ENCODE results near the gene SERPINA10. TPM values are rescaled to one million over a fixed set of nuclear protein-coding genes. Genes with fewer than 3 reads are reported as not detected.
"Not testable (repeated sequence)": the region's sequence is repeated elsewhere in the genome, so short reads cannot be mapped to it uniquely, and the experiment has no call there.

SERPINA10 gene
- total and polyA plus RNA-seq, 2 experiments from 2014 or later: 0.13 TPM; not detected in 1

DNA sequence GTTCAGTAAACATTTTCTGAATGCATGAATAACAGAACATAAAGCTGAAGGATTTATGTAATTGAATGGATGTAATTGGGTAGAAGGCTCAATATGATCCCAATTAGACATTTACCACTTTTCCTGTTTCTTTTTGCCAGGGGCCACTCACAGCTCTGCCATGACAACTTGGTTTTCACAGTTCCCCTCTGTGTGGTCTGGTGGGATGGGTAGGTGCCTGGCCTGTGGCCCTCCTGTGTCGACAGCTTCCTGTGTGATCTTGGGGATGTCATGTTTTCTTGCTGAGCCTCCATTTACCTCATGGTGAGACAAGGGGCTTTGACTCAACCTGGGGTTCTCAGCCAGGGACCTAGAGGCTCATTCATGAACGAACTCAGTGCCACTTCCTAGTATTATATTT, 12.6 kb upstream of the SERPINA10 start:
- Histone ChIP-seq H3K36me3 (no peaks in the 10 kb centered on the region), H3K9me3 (ENCODE audit: low read depth) (no peaks in the 10 kb centered on the region), H3K27me3 (no peaks in the 10 kb centered on the region), H3K27ac (no peak overlapping the region), H3K4me3 (no peak overlapping the region), H3K4me1 (ENCODE audit: low read depth) (no peaks in the 10 kb centered on the region)
- no peak for DNase-seq (ENCODE audit: low read depth in 1 of 2, low spot score in 1 of 2)
- TF ChIP-seq, protein P1, sequence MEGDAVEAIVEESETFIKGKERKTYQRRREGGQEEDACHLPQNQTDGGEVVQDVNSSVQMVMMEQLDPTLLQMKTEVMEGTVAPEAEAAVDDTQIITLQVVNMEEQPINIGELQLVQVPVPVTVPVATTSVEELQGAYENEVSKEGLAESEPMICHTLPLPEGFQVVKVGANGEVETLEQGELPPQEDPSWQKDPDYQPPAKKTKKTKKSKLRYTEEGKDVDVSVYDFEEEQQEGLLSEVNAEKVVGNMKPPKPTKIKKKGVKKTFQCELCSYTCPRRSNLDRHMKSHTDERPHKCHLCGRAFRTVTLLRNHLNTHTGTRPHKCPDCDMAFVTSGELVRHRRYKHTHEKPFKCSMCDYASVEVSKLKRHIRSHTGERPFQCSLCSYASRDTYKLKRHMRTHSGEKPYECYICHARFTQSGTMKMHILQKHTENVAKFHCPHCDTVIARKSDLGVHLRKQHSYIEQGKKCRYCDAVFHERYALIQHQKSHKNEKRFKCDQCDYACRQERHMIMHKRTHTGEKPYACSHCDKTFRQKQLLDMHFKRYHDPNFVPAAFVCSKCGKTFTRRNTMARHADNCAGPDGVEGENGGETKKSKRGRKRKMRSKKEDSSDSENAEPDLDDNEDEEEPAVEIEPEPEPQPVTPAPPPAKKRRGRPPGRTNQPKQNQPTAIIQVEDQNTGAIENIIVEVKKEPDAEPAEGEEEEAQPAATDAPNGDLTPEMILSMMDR (IDR thresholded peaks at IDR 0.05; ENCODE audit: low read depth, low read length): no peak

DNA sequence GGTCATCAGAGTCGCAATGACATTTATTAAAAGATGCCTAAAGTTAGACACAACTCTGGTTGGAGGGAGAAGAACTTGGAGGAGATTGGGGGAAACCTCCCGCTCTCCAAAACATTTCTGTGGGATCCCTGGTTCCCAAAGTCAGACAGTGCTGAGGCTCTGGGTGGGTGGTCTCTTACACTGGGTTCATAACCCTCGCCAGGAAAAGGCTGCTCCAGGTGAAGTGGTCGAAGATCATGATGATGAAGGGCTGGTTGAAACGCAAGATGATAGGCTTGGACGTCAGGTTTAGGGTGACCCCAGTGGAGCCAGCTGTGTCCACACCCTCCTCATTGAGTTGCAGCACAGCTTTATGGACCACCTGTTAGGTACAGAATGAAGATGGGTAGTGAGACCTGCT, 11.2 kb upstream of the SERPINA10 start:
- H3K9me3 ChIP-seq (ENCODE audit: low read depth): no peaks in the 10 kb centered on the region
- no peaks in the 10 kb centered on the region for H3K4me1 ChIP-seq (ENCODE audit: low read depth)
- H3K36me3 ChIP-seq: no peaks in the 10 kb centered on the region
- no peak overlapping the region for H3K4me3 ChIP-seq
- TF ChIP-seq, protein P1 (IDR thresholded peaks at IDR 0.05; ENCODE audit: low read depth, low read length): no peak
- DNase-seq (ENCODE audit: low read depth in 1 of 2, low spot score in 1 of 2): no peak
- H3K27me3 ChIP-seq: no peaks in the 10 kb centered on the region
- H3K27ac ChIP-seq: no peak overlapping the region

DNA sequence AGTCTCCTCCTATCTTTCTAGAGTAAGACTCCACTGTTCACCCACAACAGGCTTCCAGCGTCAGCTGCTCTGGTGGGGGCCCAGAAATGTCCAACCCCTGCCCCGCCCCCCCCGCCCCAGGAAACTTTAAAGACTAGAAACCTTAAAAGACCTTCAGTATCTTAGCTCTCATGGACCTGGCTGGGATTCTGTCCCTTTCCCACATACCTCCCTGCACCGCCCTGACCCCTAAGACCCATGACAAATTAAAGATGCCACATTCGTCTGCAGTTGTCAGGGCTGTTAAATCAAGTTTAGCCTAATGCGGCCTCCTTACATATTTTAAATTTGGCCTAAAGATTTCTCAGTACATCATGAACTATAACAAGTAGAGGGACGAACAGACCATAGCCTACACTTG, 10.0 kb upstream of the SERPINA10 start:
- no peak for DNase-seq (ENCODE audit: low read depth in 1 of 2, low spot score in 1 of 2)
- Histone ChIP-seq H3K9me3 (ENCODE audit: low read depth) (no peaks in the 10 kb centered on the region), H3K4me1 (ENCODE audit: low read depth) (no peaks in the 10 kb centered on the region)

DNA sequence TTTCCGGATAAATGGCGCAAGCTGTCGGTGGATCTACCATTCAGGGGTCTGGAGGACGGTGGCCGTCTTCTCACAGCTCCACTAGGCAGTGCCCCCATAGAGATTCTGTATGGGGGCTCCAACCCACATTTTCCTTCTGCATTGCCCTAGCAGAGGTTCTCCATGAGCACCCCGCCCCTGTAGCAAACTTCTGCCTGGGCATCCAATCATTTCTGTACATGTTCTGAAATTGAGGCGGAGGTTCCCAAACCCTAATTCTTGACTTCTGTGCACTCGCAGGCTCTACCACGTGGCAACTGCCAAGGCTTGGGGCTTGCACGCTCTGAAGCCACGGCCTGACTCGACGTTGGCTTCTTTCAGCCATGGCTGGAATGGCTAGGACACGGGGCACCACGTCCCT, 5.1 kb upstream of the SERPINA10 start:
- Histone ChIP-seq H3K9me3 (ENCODE audit: low read depth) (no peaks in the 10 kb centered on the region), H3K27ac (no peak overlapping the region), H3K4me1 (ENCODE audit: low read depth) (no peaks in the 10 kb centered on the region), H3K27me3 (no peaks in the 10 kb centered on the region), H3K4me3 (no peak overlapping the region), H3K36me3 (no peaks in the 10 kb centered on the region)
- TF ChIP-seq, protein P1 (IDR thresholded peaks at IDR 0.05; ENCODE audit: low read depth, low read length): no peak
- no peak for DNase-seq (ENCODE audit: low read depth in 1 of 2, low spot score in 1 of 2)

More for the DNA sequence above, 10.0 kb upstream of the SERPINA10 start:
- TF ChIP-seq, protein P1 (IDR thresholded peaks at IDR 0.05; ENCODE audit: low read depth, low read length): no peak
- Histone ChIP-seq H3K27ac (no peak overlapping the region), H3K4me3 (no peak overlapping the region), H3K36me3 (no peaks in the 10 kb centered on the region), H3K27me3 (no peaks in the 10 kb centered on the region)

DNA sequence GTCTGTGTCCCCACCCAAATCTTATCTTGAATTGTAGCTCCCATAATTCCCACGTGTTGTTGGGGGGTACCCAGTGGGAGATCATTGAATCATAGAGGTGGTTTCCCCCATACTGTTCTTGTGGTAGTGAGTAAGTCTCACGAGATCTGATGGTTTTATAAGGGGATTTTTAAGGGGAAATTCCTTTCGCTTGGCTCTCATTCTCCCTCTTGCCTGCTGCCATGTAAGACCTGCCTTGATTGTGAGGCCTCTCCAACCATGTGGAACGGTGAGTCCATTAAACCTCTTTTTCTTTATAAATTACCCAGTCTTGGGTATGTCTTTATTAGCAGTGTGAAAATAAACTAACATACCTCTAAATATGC, 3.1 kb upstream of the SERPINA10 start:
- H3K27ac ChIP-seq; H3K4me1 ChIP-seq (ENCODE audit: low read depth); H3K9me3 ChIP-seq (ENCODE audit: low read depth); H3K4me3 ChIP-seq; H3K36me3 ChIP-seq; H3K27me3 ChIP-seq; DNase-seq (ENCODE audit: low read depth in 1 of 2, low spot score in 1 of 2): not testable (repeated sequence)

DNA sequence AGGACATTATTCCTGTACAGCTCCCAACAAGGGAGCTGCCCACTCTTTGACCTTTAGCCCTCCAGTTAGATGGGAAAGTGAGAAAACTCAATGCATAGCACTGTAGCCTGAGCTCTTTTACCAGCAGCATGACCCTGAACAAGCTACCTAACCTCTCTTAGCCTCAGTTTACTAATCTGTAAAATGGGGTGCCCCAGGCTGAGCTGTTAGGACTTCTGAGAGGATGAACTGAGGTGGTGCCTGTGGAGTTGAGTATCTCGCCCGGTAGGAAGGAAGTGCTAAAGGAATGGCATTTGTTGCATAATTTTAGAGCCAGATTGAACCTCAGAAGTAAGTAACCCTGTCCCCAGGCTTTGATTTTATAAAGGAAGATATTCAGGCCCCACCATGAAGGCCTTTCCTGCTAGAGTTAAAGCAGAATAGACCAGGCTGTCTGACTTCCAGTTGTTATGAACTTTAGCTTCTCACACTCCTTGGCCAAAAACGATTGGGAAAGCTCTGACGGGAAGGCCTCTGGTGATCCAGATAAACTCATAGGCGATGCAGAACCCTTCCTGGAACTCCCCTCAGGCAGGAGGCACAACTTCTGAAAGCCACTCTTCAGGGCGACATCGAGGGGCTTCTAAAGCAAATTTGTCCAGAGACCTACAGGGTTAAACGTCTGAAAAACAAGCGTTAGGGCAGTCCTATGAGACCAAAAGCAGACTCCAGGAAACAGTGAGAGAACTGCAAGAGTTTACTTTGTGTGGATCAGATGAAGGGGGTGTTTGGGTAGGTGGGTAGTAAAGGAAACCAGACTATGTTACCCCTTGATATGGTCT, 2.5 kb upstream of the SERPINA10 start:
- TF ChIP-seq, protein P1 (IDR thresholded peaks at IDR 0.05; ENCODE audit: low read depth, low read length): no peak

More for the DNA sequence above, 2.5 kb upstream of the SERPINA10 start:
- Histone ChIP-seq H3K36me3 (no peaks in the 10 kb centered on the region), H3K9me3 (ENCODE audit: low read depth) (no peaks in the 10 kb centered on the region), H3K4me1 (ENCODE audit: low read depth) (no peaks in the 10 kb centered on the region), H3K4me3 (no peak overlapping the region), H3K27me3 (no peaks in the 10 kb centered on the region), H3K27ac (no peak overlapping the region)
- DNase-seq (ENCODE audit: low read depth in 1 of 2, low spot score in 1 of 2): no peak

Data from cardiac muscle cell (in vitro differentiated cells and primary cell).